Measurements from ENCODE around the gene RASSF3.
"Not testable (repeated sequence)": the region's sequence is repeated elsewhere in the genome, so short reads cannot be mapped to it uniquely, and the experiment has no call there.

Gene RASSF3

DNA sequence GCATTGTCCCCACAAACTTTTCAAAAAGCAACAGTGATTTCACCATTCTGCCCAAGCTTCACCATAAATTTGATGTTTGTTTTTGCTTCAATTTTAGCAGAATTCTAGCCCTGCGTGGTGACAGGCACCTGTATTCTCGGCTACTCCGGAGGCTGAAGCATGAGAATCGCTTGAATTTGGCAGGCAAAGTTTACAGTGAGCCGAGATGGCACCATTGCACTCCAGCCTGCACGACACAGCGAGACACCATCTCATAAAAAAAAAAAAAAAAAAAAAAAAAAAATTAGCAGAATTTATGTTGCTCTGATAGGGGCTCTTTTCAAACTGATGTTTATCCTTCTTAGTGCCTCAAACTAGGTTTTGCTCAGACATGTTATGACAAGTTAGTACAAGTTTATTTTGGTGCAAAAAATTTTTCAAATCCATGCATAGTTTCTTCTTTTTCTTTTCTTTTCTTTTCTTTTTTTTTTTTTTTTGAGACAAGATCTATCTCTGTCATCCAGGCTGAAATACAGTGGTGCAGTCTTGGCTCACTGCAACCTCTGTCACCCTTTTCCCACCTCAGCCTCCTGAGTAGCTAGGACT, 24.3 kb downstream of the RASSF3 start:
- DNase-seq, result no peak

DNA sequence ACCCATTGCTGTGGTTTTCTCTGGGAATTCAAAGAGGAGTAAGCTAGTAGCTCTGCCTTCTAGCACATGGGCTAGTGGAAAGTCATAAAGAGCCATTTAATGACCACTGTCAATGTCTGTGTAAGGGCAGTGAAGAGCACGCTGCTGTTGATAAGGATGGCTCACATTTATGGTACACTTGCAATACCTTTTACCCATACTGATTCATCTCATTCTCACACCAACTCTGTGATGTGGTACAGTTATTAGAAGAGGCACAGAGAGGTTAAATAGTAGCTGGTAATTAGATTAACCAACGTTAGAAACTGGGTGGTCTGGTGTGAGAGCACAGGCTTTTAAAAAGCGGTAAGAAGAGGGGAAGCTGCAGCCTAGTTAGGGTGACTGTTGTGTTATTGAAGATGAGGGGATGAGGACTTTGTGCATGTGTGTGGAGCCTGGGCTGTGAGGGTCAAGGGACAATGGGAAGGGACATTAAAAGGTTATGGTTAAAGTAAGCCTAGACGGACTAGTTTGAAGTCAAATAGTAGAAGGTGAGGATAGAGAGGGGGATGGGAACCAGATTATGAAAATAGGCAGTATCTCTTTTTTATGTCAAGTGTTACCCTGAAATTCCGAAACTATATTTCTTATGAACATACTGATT, 25.2 kb downstream of the RASSF3 start:
- DNase-seq, result no peak

DNA sequence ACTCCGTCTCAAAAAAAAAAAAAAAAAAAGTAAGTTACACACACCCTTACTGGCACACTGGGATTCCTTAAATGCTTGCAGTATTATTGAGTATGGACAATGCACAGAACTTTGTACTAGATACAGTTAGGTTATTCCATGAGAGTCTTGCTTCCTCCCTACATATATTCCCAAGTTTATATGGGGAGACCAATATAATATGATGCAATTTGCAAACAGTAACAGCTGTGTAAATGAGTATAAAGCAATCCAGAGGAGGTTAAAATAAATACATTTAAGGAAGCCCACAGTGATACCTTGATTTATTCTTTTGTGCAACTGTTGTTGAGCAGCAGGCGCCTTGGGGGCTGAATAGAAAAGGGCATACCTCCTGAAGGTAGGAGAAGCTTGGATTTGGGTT, 26.6 kb downstream of the RASSF3 start:
- no peak for DNase-seq

DNA sequence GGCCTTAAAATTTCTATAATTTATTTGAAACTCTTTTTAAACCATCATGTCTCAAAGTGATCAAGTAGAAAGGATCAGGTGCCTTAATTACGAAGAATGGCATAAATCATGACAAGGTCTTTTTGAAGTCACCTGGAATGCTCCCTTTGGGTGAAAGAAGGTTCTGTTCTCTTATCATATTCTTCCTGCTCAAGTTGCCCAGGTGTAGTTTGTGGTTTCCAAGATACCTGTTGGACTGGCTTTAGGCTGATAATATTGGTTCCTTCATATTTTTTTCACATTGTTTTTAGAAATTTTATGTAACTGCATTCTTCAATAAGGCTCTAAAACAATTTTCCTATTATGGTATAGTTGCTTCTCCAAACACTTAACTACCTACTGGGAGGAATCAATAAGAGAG, 29.2 kb downstream of the RASSF3 start:
- DNase-seq, result no peak

DNA sequence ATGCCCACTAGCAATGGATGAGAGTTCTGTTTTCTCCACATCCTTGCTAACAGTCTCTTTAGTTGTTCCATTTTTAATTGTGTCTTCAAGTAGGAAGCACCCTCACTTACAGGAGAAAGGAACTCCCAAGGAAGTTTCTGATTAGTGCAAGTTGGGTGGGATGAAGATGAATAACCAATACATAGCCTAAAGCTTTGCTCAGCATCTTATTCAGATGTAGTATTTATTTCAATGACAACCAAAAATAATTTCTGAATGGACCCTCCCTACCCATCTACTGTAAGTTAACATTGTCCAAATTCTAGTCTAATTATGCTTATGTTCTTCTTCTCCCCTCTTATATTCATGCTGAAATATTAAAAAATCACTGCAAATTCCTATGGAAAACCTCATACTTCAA, 36.0 kb downstream of the RASSF3 start:
- no peak for DNase-seq

DNA sequence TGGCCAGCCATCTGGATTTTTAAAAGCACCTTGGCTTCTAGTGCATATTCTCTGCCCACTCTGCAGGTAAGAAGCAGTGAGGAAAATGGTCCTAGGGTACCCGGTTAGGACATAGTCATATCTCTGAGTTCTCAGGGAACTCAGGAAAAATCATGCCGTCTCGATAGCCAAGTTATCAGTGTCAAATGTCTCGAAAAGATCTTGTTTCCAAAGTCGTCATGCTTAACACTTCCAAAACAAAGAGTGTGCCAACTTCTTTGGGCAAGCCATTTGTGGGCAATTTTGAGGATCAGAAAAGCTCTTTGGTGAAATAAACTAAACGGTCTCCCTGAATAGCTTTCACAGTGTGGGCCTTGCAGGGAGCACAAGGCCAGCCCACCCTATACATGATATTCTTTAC, 39.2 kb downstream of the RASSF3 start:
- no peak for DNase-seq

DNA sequence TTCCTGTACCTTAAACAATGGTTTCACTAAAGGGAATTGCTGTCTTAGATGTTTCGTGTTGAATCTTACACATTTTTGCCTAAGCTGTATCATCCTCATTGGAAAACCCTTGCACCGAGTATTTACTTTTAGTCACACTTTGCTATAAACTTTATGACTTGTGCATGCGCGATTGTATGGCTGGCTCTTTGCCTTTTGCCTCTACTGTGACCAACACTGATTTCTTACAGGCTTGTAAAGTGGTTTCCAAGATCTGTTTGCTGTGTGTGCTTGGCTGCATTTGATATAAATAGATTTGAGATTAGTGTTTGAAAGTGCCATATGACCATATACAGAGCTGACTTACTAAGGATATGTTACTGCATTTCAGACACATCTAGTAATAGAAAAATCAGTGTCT, 40.5 kb downstream of the RASSF3 start:
- no peak for DNase-seq

DNA sequence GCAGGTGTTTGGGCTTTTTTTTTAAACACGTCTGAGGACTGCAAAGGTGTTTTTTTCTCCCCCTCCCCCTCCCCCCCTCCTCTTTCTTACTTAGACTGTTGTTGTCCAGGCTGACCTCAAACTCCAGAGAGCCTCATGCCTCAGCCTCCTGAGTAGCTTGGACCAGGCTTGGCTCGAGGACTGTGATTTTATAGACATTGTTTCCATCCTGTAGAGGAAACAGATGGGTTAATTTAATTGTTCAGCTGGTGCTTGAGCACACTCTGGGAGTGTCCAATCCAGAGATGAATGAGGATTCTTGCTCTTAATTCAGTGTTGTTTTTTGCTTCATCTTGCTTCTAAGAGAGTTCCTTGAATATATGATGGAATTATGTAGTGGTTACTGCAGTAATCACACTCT, 42.1 kb downstream of the RASSF3 start:
- DNase-seq, result no peak

DNA sequence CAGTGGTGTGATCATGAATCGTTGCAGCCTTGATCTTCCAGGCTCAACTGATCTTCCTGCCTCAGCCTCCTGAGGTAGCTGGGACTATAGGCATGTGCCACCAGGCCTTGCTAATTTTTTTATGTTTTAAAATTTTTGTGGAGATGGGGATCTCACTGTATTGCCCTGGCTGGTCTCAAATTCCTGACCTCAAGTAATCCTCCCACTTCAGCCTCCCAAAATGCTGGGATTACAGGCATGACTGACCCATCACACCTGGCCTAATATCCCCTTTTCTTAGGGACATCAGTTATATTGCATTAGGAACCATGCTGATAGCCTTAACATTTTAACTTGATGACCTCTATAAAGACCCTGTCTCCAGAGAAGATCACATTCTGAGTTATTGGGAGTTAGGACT, 42.8 kb downstream of the RASSF3 start:
- DNase-seq, result no peak

DNA sequence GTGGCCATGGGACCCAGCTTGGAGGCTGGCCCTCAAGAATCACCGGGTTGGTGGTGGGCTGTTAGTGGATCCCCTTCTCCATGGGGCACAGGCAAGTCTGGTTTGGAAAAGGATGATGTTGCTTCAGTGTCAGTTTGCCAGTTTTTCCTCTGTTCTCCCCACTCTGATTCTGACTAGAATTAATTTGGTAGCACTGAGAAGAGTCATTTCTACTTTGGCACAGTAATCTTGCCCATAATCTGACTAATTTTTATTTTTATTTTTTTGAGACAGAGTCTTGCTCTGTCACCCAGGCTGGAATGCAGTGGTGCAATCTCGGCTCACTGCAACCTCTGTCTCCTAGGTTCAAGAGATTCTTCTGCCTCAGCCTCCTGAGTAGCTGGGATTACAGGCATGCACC, 43.6 kb downstream of the RASSF3 start:
- DNase-seq, result not testable (repeated sequence)

DNA sequence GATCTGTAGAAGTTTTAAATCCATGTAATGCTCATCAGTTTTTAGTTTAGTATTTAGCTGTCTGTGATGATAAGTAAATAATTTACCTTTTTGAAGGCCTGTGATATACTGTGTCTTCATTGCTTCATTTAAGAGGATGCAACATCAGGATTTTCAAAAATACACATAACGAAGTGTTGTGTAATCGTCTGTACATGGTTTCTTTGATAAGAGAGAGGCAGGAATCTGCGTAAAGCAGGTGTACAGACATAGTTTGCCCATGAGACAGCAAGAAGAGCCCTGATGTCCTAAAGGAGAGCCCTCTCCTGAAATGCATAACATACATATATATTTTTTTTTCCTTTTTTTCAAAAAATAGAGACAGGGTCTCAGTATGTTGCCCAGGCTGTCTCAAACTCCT, 44.8 kb downstream of the RASSF3 start:
- DNase-seq, result no peak

DNA sequence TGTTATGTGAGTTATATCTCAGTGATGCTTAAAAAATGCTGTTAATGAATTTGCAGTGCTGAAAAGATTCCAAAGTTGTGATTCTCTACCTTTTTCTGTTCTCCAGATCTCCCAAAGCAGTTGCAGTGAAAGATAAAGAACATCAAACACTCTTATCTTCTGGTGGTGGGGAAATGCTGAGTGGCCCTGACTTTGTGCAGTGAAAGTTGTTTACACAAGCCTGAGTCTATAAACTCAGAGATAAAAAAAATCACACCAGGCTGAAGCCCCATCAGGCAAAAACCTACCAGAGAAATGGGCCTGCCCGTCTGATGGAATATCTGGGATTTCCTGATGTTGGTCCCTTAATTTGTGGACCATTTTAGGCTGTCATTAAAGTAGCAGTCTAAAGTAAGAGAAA, 46.1 kb downstream of the RASSF3 start:
- DNase-seq, result no peak

DNA sequence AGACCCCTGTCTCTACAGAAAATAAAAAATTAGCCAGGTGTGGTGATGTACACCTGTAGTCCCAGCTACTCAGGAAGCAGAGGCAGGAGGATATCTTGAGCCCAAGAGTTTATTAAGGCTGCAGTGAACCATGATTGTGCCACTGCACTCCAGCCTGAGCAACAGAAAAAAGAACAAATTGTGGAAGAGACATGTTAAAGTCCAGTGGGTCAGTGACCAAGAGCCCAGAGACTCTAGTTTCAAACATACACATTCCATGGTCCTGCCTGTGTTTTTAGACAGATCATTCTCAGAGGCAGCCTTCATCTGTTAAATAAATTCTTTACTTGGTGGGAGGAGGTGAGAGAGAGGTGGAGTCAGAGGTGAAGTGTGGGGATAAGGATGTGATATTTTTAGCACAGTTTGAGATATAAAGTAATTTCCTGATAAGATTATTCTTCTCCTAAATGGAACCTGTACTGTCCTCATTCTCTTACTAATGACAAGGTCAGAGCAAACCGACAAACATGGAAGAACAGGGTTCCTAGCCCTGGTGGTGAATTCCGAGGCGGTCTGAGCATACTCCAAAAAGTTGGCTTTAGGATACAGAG, 48.7 kb downstream of the RASSF3 start:
- DNase-seq, result no peak

DNA sequence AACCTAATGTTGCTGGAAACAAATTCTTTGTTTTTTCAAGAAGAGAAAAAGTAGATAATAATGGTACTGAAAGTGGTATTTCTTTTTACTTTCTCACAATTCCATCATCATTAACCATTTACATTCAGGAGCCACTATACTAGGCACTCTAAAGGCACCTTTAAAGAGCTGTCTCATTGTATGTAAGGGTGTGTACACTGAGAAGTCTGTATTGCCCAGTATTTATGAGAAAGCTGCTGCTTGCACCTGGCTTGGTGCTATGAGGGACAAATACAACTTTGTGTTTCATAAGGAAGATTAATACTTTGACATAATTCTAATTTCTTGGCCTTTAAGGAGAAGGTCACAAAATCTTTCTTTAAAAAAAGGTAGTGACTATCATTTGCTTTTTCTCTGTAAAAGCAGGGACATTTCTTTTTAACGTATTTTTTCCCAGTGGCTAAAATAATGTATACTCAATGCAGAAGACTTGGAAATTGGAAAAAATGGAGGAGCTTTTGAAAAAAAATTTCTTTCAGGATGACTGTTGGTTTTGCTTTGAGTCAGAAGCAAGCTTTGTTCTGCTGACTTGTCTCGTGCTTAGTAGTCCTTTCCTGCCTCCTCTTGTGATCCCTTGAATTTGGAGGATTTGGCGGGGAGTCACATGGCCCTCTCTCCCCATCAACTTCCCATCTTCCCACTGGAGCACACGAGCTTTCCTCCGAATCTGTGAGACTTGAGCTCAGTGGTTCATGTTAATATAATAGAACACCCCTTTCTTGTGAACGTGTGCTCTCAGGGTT, 50.1 kb downstream of the RASSF3 start:
- DNase-seq, result no peak

DNA sequence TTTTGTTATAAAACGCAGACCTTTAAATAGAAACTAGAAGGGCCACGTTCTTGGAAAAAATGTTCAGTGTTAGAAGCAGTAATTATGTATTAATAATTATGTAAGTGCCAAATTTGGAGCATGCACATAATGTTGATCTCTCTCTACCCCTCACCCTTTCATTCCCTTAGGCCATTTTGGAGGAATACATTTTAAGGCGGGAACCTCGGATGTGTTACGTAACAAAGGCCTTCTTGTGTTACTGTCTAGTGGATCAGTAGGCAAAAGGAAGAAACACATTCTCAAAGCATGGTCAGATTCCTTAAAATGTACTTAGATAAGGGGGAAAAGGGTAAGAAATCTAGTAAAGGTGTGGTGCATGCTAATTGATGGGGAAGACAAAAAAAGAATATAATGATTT, 52.7 kb downstream of the RASSF3 start:
- DNase-seq, result no peak

DNA sequence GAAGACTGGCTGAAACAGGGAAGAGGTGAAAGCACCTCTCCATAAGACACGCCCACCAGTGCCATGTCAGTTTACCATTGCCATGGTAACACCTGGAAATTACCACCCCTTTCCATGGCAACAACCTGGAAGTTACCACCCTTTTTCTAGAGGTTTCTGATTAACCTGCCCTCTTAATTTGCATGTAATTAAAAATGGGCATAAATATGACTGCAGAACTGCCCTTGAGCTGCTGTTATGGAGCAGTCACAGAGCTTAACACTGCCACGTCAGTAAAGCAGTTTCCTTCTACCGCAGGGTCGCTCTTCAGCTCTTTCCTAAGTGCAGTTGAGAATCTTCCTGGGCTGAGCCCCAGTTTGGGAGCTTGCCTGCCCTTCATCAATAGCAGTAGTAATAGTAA, 55.2 kb downstream of the RASSF3 start:
- DNase-seq, result peak; percentile 18 to 33

DNA sequence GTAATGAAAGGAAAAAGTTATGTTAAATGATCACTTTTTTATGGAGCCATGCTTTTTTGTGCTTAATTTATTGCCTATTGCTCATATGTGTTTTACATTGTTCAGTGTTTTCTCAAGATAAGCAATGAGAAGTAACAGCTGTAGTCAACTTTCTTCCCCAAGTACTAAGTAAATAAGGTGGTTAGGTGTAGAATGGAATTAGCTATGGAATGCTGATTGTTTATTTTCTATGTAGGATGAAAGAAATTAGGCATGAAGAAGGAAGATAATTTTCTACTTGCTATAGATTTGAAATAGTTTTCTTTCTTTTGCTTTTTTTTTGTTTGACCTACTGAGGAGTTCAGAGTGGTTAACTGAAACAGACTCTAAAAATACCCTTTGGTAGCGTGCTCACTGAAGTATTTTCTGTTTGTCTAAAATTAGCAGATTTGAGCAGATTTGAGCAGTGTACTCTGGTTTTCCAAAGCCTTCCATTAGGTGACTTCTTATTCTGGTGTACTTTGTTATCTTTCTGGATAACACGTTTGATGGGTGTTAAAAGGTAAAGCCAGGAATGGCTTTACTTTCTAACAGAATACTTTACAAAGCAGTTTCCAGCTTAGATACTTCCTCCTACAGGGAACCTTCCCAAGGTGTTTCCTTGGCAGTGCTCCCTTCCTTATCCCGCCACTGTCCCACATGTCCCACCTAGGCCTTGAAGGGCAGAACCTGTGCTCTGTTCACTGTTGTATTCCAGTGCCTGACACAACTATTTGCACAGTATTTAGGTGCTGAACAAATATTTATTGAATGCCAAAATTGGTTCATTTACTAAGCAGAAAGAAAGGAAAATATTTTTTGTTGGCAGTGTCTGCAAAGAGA, 56.0 kb downstream of the RASSF3 start:
- no peak for DNase-seq

DNA sequence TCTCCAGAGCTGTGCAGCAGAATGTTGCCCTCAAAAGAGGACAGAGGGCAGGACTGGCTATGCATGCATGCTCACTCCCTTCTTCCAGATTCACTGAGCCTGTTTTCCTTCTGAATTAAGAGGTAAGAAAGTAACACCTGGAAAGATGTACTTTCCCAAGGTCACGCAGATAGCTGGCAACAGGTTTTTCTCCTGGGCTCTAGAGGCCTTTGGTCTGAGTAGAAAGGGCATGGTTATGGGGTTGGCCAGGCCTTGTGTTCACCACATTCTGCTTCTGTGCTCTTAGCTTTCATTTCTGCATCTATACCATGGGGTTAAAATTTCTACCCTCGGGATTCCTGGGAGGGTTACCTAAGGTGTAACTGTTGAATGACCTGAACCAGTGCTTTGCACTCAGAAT, 57.5 kb downstream of the RASSF3 start:
- DNase-seq, result no peak

DNA sequence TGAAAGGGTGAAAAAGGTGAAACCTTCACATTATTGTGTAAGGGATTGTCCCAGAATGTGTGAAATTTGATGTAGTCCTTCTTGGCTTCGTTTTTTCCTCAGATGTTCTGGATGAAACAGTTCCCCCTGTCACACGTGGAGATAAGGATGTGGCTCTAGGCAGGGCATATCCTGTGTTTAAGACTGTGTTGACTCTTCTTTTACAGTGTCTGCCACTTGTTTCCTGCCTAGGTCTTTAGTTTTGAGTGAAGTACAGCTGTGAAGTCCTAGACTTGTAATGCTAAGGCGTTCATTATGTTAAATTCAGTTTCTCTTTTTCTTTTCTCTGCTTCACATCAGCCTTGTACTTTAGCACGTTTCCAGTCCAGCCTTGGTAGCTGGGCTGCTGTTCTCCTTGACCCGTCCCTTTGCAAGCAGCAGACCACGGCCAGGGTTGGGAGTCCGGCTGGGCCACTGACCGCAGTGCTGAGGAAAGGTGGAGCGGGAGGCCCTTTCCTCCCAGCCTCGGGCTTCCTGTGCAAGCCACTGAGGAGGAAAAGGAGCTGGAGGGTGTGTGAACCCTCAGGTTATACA, 59.1 kb downstream of the RASSF3 start:
- DNase-seq, result no peak

DNA sequence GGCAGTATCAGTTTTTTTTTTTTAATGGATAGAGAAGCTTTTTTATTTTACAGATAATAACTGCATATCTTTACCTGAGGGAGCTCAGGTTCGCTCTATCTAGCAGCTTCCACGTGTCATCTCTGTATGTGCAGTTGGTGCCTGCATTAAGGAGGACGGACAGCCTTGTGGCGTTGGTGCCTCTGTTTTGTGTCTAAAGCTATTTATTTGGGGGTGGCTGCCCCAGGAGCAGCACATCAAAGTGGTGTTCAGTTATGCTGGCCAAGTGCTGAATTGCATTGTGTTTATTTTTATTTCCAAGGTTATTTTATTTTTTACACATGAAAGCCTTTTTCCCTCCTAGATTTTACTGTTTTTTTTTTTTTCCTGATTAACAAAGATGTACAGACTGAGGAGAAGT, 59.7 kb downstream of the RASSF3 start:
- DNase-seq, result no peak

DNA sequence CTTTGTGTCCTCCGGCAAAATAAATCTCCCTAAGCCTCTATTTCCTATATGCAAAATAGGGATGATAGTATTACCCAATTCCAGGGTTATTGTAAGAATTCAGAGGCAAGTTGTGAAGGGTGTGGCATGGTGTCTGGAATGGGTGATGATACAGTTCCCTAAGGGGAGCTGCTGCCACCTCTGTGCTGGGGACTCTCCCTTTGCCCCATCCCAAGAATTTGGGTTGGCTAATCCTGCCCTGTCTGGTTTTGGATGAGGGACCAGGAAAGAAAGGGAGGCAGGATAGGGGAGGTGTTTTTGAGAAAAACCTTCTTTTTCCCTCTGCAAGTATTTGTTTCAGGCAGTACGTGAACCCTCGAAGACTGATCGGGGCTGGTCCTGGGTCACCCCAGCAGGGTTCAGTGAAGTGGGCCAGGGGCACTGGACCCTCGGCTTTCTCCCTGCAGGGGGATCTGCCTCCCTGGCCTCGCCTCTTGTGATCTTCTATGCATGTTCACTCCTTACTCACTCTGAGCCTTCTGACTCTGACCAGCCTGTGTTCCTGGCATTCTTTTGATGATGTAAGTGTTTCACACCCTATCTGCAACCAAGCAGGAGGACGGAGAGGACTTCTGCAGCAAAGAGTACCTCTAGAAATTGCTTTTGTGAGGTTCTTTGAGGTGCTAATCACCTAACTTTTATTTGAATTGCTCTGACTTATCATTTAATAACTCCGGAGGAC, 60.8 kb downstream of the RASSF3 start:
- DNase-seq, result no peak

DNA sequence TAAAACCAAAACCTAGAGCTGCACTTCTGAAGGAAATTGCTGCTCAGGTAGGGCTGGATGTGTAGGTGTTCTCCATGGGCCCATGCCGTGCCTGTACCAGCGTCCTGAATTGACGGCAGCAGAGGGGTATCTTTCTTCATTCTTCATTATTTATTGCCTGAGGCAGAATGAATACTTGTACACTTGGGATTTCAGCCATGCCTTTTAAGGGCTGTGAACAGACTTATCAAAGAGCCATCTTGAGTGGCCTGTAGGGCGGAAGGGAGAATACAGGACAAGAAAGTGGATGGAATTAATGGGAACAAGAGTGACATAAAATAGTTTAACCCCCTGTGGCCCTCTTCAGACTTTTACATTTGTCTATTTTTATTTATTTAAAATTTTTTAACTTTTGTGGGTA, 61.4 kb downstream of the RASSF3 start:
- DNase-seq, result no peak
